ENCODE measurements around the gene CCDC191.
A peak's percentile ranks its signal among the peaks of the same experiment; 100 is the strongest.

CCDC191 gene

DNA sequence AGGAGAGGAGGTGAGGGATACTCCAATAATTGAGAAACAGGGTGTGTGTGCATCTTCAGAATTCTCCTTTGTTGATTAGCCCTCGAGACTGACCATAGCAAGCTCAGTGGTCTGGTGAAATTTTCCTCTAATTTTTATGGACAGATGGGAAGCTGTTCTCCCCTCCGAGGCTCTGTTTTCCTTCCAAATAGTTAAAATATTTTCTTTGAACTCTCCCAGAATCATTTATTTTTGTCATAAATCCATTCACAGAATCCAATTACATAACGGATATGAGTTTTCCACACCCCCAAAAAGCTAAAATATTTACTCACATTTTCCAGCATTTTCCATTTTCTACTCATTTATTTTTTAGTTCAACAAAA lies 36.7 kb upstream of the CCDC191 start:
- ATAC-seq: peak; percentile 57
- TF ChIP-seq ZFP30 (CRISPR knock-in tag; IDR thresholded peaks at IDR 0.05) (no peak), ZC3H10 (CRISPR knock-in tag; IDR thresholded peaks at IDR 0.05) (no peak), ZNF565 (CRISPR knock-in tag; conservative IDR thresholded peaks at IDR 0.05; ENCODE audit: low read depth) (no peak), TOX (CRISPR knock-in tag; IDR thresholded peaks at IDR 0.05; ENCODE audit: borderline replicate concordance) (no peak)
- TF ChIP-seq, protein P1, sequence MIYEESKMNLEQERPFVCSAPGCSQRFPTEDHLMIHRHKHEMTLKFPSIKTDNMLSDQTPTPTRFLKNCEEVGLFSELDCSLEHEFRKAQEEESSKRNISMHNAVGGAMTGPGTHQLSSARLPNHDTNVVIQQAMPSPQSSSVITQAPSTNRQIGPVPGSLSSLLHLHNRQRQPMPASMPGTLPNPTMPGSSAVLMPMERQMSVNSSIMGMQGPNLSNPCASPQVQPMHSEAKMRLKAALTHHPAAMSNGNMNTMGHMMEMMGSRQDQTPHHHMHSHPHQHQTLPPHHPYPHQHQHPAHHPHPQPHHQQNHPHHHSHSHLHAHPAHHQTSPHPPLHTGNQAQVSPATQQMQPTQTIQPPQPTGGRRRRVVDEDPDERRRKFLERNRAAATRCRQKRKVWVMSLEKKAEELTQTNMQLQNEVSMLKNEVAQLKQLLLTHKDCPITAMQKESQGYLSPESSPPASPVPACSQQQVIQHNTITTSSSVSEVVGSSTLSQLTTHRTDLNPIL (CRISPR knock-in tag; IDR thresholded peaks at IDR 0.05; ENCODE audit: low read depth): no peak

DNA sequence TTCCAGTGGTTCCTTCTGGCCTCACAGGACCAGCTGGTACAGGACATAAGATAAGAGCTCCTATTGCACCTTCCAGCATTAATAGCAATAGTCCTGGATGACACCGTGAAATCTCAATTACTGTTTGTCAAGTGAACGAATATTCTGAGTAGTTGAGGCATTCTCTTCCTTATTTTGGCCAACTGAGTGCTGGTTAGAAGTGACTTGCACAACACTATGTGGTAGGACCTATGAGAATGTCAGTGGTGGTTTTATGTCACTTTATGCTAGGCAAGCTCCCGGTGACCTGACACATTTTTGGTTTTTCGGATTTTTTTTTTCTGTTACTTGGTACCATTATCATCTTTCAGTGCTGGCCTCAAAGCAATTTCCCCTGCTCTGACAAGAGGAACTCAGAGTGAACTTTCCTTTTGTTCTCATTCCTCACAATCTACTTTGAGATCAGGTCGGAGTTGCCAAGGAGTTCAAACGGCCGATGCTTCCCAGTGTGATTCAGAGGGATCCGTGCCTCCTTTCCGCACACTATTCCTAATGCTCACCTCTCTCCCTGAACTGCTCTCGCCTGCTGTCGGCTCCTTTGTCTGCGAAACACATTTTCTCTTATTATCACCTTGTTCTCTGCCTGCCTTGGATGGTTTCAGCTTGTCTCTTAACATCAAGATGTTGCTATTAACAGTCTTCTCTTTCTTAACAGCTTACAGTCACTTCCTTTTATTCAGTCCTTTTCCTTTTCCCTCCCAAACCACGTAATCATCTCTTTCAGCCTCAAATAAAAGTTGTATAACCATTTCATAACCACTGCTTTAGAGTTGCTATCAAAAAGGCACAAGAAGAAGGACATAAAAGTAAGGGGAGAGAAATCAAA lies 36.1 kb upstream of the CCDC191 start:
- TF ChIP-seq, protein P1 (CRISPR knock-in tag; IDR thresholded peaks at IDR 0.05; ENCODE audit: low read depth): no peak
- TF ChIP-seq ZNF70 (CRISPR knock-in tag; IDR thresholded peaks at IDR 0.05) (no peak), RARB (CRISPR knock-in tag; IDR thresholded peaks at IDR 0.05) (no peak), ZC3H10 (CRISPR knock-in tag; IDR thresholded peaks at IDR 0.05) (no peak), CSDC2 (CRISPR knock-in tag; IDR thresholded peaks at IDR 0.05) (no peak), ZFP30 (CRISPR knock-in tag; IDR thresholded peaks at IDR 0.05) (no peak), OSR1 (CRISPR knock-in tag; IDR thresholded peaks at IDR 0.05) (no peak), TCF4 (CRISPR knock-in tag; IDR thresholded peaks at IDR 0.05; ENCODE audit: borderline replicate concordance) (no peak), ZNF8 (CRISPR knock-in tag; IDR thresholded peaks at IDR 0.05) (no peak)
- ATAC-seq: peak; percentile 25

DNA sequence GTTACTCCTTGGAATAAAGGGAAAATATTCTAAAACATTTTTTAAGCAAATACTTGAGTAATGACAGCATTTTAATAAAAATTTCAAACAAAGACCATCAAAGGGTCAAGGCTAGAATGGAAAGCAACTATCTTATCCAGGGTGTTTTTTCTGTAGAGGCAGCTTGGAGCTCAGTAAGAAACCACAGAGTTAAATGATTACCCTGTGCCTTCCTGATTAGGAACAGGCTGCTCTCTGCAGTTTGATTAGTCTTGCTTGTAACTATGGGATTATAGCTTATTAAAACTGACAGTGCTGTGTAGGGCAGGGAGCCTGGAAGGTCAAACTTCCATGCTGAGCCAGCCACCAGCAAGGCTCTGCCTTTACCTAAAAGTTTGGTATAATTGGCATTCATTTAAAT lies 33.3 kb upstream of the CCDC191 start:
- TF ChIP-seq, protein P2, sequence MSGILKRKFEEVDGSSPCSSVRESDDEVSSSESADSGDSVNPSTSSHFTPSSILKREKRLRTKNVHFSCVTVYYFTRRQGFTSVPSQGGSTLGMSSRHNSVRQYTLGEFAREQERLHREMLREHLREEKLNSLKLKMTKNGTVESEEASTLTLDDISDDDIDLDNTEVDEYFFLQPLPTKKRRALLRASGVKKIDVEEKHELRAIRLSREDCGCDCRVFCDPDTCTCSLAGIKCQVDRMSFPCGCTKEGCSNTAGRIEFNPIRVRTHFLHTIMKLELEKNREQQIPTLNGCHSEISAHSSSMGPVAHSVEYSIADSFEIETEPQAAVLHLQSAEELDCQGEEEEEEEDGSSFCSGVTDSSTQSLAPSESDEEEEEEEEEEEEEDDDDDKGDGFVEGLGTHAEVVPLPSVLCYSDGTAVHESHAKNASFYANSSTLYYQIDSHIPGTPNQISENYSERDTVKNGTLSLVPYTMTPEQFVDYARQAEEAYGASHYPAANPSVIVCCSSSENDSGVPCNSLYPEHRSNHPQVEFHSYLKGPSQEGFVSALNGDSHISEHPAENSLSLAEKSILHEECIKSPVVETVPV (CRISPR knock-in tag; IDR thresholded peaks at IDR 0.05): no peak
- TF ChIP-seq, protein P1 (CRISPR knock-in tag; IDR thresholded peaks at IDR 0.05; ENCODE audit: low read depth): no peak
- no peak; the same call in 2 of the 3 replicates for ATAC-seq

DNA sequence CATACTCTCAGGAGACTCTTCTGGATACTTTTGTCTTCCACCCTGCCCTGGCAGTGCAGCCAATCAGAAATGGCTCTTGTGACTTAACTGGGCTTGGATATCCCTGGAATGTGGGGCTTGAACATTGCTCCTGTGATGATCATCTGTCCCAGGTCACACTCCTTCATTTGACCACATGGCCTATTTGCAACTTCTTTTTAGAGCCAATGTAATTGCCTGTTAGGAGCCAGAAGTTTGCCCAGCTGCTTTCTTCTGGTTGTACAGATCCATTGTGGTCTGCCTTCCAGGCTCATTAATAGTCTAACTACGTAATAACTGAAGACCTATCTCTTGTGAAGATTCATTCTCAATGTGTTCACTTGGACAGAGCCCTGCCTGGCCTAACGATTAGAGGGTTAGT lies 30.0 kb upstream of the CCDC191 start:
- TF ChIP-seq, protein P3, sequence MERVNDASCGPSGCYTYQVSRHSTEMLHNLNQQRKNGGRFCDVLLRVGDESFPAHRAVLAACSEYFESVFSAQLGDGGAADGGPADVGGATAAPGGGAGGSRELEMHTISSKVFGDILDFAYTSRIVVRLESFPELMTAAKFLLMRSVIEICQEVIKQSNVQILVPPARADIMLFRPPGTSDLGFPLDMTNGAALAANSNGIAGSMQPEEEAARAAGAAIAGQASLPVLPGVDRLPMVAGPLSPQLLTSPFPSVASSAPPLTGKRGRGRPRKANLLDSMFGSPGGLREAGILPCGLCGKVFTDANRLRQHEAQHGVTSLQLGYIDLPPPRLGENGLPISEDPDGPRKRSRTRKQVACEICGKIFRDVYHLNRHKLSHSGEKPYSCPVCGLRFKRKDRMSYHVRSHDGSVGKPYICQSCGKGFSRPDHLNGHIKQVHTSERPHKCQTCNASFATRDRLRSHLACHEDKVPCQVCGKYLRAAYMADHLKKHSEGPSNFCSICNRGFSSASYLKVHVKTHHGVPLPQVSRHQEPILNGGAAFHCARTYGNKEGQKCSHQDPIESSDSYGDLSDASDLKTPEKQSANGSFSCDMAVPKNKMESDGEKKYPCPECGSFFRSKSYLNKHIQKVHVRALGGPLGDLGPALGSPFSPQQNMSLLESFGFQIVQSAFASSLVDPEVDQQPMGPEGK (CRISPR knock-in tag; IDR thresholded peaks at IDR 0.05; ENCODE audit: borderline replicate concordance): no peak
- TF ChIP-seq RARB (CRISPR knock-in tag; IDR thresholded peaks at IDR 0.05): no peak
- TF ChIP-seq OSR1 (CRISPR knock-in tag; IDR thresholded peaks at IDR 0.05): no peak
- no peak for TF ChIP-seq BACH2 (CRISPR knock-in tag; IDR thresholded peaks at IDR 0.05; ENCODE audit: borderline replicate concordance)
- TF ChIP-seq TOX (CRISPR knock-in tag; IDR thresholded peaks at IDR 0.05; ENCODE audit: borderline replicate concordance): no peak
- TF ChIP-seq ISL1 (CRISPR knock-in tag; IDR thresholded peaks at IDR 0.05): no peak
- TF ChIP-seq, protein P2 (CRISPR knock-in tag; IDR thresholded peaks at IDR 0.05): no peak
- TF ChIP-seq, protein P1 (CRISPR knock-in tag; IDR thresholded peaks at IDR 0.05; ENCODE audit: low read depth): no peak
- TF ChIP-seq ARNTL (CRISPR knock-in tag; IDR thresholded peaks at IDR 0.05; ENCODE audit: borderline replicate concordance, low read depth): no peak
- TF ChIP-seq ZFP30 (CRISPR knock-in tag; IDR thresholded peaks at IDR 0.05): no peak
- TF ChIP-seq SNAI2 (CRISPR knock-in tag; IDR thresholded peaks at IDR 0.05): no peak
- TF ChIP-seq ZNF70 (CRISPR knock-in tag; IDR thresholded peaks at IDR 0.05): no peak
- no peak for TF ChIP-seq CSDC2 (CRISPR knock-in tag; IDR thresholded peaks at IDR 0.05)
- TF ChIP-seq GLIS3 (CRISPR knock-in tag; IDR thresholded peaks at IDR 0.05): no peak
- TF ChIP-seq ESRRG (CRISPR knock-in tag; IDR thresholded peaks at IDR 0.05): no peak
- TF ChIP-seq, protein P4, sequence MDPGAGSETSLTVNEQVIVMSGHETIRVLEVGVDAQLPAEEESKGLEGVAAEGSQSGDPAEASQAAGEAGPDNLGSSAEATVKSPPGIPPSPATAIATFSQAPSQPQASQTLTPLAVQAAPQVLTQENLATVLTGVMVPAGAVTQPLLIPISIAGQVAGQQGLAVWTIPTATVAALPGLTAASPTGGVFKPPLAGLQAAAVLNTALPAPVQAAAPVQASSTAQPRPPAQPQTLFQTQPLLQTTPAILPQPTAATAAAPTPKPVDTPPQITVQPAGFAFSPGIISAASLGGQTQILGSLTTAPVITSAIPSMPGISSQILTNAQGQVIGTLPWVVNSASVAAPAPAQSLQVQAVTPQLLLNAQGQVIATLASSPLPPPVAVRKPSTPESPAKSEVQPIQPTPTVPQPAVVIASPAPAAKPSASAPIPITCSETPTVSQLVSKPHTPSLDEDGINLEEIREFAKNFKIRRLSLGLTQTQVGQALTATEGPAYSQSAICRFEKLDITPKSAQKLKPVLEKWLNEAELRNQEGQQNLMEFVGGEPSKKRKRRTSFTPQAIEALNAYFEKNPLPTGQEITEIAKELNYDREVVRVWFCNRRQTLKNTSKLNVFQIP (CRISPR knock-in tag; IDR thresholded peaks at IDR 0.05; ENCODE audit: borderline replicate concordance, low read depth): no peak
- no peak for TF ChIP-seq ZNF565 (CRISPR knock-in tag; conservative IDR thresholded peaks at IDR 0.05; ENCODE audit: low read depth)
- TF ChIP-seq TCF4 (CRISPR knock-in tag; IDR thresholded peaks at IDR 0.05; ENCODE audit: borderline replicate concordance): no peak
- TF ChIP-seq ZNF8 (CRISPR knock-in tag; IDR thresholded peaks at IDR 0.05): no peak
- ATAC-seq: no peak
